ENCODE data around the gene IRS1. TPM values are rescaled to one million over a fixed set of nuclear protein-coding genes. Genes with fewer than 3 reads are reported as not detected.

The IRS1 gene
- total RNA-seq, 1 experiment from 2014 or later: 5.1 TPM

DNA sequence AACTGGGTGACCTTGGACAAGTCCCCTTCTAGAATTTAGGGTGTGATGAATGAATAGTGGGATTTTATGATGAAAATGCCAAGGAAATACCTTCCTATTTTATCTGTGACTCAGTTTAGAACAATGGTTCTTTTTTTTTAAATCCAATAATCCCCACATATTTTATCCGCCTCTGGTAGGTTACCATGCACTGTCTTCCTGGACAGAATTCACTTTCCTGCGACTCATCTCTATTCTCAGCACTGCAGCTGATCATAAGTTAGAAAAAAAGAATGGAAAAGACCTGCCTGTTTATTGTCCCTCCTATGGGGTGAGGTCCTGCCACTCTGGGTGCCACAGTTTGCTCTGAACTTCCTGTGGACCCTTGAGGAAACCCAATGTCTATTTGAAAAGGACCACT, 73.1 kb downstream of the IRS1 start:
- Histone ChIP-seq H3K27me3 (no peaks in the 10 kb centered on the region), H3K4me3 (no peak overlapping the region), H3K36me3 (no peaks in the 10 kb centered on the region), H3K9me3 (no peaks in the 10 kb centered on the region)
- DNase-seq: peak; percentile 12

DNA sequence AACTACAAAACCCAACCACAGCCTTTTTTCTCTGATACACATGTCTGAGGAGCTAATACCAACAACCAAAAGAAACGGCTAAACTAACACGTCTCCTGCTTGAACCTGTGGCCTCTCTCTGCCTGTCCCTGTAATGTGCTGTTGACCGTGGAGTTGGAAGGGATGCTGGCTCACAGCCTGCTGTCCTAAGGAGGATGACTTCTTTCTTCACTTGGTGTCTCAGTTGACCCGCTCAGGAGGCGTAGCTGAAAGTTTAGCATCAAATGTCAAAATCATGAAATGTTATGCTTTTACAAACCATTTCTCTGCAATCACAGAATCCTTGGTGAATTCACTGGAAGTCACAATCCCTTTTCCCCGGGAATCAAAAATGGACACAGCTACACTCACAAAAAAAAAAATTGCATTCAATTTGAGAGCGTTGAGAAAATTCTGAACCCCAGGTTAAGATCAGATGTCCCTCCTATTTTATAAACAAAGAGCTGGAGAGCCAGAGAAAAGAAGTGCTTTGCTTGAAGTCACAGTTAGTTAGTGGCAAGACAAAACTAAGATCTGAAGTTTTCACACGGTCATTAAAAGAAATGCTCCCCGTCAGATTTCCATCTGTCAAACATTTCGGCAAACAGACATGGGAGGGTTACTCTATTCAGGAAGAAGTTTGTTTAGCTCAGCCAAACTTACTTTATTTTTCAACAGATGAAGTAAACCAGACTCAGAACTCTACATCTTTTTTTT, 74.3 kb downstream of the IRS1 start:
- Histone ChIP-seq H3K27me3 (no peaks in the 10 kb centered on the region), H3K4me3 (no peak overlapping the region), H3K36me3 (no peaks in the 10 kb centered on the region), H3K9me3 (no peaks in the 10 kb centered on the region)
- DNase-seq: no peak

DNA sequence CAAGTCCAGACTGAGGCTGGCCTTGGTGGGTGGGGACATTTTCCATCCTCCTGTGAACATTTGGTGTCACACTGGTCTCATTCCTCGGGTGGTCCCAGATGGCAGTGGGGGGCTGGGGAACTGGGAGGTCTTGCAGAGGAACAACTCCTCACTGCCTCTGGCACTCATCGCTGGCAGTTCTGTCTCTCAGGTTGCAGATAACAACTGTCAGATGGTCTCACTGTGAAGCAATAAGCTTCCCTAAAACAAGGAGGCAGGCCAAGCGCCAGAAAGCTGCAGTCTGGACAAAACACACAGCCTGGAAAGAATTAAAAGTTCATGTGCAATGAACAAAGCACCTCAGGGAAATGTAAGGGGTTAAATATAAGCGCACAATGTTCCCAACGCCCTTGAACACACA, 78.1 kb downstream of the IRS1 start:
- H3K4me3 ChIP-seq: no peak overlapping the region
- no peaks in the 10 kb centered on the region for H3K27me3 ChIP-seq
- DNase-seq: no peak
- H3K9me3 ChIP-seq: no peaks in the 10 kb centered on the region
- no peaks in the 10 kb centered on the region for H3K36me3 ChIP-seq

DNA sequence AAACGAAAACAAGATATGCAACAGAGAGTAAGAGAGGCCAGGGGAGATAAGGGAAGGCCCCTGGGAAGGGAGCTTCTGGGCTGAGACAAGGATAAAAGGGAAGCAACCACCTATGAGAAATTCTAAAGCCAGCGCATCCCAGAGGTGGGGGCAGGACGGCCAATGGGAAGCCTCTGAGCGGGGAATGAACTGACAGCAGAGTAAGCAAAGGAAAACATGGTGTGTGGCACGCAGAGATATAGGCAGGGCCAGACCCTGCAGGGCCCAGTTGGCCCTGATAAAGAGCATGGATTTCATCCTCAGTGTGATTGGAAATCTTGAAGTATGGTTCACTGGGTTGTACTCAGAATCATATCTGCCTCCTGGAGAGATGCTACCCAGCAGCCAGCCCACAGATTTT, 78.7 kb downstream of the IRS1 start:
- Histone ChIP-seq H3K4me3 (no peak overlapping the region), H3K36me3 (no peaks in the 10 kb centered on the region), H3K27me3 (no peaks in the 10 kb centered on the region), H3K9me3 (no peaks in the 10 kb centered on the region)
- DNase-seq: no peak

DNA sequence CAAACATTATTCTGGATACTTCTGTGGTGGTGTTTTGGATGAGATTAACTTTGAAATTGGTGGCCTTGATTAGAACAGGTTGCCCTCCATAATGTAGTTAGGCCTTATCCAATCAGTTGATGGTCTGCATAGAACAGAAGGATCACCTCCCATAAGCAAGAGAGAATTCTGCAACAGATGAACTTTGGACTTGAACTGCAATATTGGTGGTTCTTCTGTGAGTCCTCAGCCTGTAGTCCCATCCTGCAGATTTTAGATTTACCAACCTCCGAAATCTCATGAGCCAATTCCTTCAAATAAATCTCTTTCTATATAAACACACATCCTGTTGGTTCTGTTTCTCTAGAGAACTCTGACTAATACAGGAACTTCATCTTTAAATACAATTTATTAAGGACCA, 81.9 kb downstream of the IRS1 start:
- H3K4me3 ChIP-seq: no peak overlapping the region
- no peaks in the 10 kb centered on the region for H3K9me3 ChIP-seq
- no peaks in the 10 kb centered on the region for H3K36me3 ChIP-seq
- DNase-seq: no peak
- no peaks in the 10 kb centered on the region for H3K27me3 ChIP-seq

DNA sequence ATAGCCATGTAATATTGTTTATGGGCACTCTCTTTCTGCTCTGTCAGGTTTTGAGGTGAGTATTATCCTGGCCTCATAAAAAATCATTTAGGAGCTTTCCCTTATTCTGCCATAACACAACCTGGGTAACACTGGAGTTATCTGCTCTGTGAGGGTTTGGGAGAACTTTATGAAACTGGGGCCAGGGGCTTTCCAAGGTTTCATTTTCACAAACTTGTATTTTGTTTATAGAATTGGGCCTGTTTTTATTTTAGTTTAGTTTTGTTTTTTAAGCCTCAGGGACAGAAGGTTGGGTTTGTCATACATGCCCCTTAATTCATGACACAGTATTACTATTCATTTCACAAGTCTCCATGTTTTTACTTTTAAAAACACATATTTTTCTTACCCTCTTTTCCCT, 83.5 kb downstream of the IRS1 start:
- Histone ChIP-seq H3K36me3 (no peaks in the 10 kb centered on the region), H3K9me3 (no peaks in the 10 kb centered on the region), H3K27me3 (no peaks in the 10 kb centered on the region), H3K4me3 (no peak overlapping the region)
- no peak for DNase-seq

DNA sequence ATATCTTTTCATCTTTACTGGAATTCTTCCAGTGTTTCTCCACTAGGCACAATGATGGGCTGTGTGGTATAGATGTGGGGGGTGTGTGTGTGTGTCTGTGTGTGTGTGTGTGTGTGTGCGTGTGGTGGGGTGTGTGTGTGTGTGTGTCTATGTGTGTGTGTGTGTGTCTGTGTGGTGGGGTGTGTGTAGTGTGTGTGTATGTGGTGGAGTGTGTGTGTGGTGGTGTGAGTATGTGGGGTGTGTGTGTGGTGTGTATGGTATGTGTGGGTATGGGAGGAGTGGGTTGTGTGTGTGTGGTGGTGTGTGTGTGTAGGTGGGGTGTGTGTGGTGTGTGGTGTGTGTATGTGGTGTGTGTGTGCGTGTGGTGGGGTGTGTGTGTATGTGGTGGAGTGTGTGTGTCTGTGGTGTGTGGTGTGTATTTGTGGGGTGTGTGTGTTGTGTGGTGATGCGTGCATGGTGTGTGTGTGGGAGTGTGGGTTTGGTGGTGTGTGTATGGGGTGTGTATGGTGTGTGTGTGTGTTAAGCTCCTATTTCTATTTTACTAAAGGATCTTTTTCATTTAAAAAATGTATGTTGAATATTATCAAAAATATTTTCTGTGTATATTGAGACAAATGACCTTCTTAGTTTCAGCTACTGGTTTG, 84.2 kb downstream of the IRS1 start:
- Histone ChIP-seq H3K36me3 (no peaks in the 10 kb centered on the region), H3K4me3 (no peak overlapping the region), H3K27me3 (no peaks in the 10 kb centered on the region), H3K9me3 (no peaks in the 10 kb centered on the region)
- DNase-seq: no peak

DNA sequence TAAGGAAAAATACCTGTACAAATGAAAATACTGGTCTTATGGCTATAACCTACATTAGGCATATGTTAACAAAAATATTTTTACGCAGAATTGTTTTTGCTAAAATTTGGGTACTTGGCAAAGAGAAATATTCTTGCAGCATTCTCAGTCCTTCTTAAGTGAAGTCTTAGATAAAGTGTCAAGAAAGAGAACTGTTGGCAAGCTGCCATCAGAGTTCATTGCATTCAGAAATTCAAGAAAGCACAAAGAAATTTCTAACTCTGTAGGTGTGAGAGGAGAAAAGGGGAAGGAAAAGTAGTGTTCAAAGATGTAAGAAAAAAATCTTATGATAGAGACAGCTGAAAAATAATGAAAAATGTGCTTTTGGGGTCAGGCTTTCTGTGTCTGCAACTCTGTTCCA, 86.7 kb downstream of the IRS1 start:
- H3K9me3 ChIP-seq: no peaks in the 10 kb centered on the region
- H3K27me3 ChIP-seq: no peaks in the 10 kb centered on the region
- H3K4me3 ChIP-seq: no peak overlapping the region
- DNase-seq: no peak
- no peaks in the 10 kb centered on the region for H3K36me3 ChIP-seq

DNA sequence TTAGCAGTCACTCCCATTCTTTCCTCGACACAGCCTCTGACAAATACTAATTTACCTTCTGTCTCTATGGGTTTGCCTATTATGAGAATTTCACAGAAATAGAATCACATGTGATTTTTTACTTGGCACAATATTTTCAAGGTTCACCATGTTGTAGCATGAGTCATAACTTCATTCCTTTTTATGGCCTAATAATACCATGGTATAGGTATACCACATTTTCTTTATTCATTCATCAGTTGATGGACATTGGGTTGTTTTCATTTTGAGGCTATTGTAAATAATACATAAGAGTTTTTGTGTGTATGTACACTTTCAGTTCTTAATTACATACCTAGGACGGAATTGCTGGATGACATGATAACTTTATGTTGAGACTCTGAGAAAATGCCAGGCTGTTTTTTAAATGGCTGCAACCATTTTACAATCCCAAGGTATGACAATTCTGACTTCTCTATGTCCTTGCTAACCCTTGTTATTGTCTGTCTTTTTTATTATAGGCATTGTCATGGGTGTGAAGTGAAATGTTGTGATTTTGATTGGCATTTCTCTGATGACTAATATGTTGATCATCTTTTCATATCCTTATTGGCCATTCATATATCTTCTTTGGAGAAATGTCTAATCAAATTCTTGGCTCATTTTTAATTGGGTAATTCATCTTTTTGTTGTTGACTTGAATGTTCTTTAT, 87.9 kb downstream of the IRS1 start:
- Histone ChIP-seq H3K9me3 (no peaks in the 10 kb centered on the region), H3K36me3 (no peaks in the 10 kb centered on the region), H3K4me3 (no peak overlapping the region), H3K27me3 (no peaks in the 10 kb centered on the region)
- no peak for DNase-seq

DNA sequence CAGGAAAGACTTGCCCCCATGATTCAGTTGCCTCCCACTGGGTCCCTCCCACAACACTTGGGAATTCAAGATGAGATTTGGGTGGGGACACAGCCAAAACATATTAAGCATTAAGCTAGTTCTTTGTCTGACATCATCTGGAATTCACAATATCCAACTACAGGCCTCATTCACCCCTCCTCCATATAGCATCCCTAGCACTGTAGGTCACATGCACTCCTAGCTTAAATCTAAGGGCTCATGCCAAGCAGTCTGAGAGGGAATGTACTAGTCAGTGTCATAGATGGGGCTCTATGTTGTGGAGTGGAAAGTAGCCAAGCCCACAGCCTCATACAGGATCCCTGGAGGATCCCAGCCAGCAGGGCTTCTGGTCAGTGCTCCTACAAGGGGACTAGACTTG, 92.1 kb downstream of the IRS1 start:
- Histone ChIP-seq H3K36me3 (no peaks in the 10 kb centered on the region), H3K4me3 (no peak overlapping the region), H3K9me3 (no peaks in the 10 kb centered on the region), H3K27me3 (no peaks in the 10 kb centered on the region)
- DNase-seq: no peak

DNA sequence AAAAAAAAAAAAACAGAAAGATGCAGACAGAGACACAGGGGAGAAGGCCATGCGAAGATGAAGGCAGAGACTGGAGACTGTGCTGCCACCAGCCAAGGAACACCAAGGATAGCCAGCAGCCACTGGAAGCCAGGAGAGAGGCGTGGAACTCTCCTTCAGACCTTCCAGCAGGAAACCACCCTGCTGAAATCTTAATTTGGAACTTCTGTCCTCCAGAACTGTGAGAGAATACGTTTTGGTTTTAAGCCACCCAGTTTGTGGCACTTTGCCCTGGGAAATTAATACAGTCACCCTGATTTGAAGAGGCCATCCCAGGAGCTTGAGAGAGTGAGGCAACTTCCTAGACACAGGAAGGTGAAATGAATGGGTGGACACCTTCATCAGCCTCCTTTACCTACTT, 93.7 kb downstream of the IRS1 start:
- no peak overlapping the region for H3K4me3 ChIP-seq
- DNase-seq: no peak
- H3K36me3 ChIP-seq: no peaks in the 10 kb centered on the region
- H3K9me3 ChIP-seq: no peaks in the 10 kb centered on the region
- H3K27me3 ChIP-seq: no peaks in the 10 kb centered on the region

DNA sequence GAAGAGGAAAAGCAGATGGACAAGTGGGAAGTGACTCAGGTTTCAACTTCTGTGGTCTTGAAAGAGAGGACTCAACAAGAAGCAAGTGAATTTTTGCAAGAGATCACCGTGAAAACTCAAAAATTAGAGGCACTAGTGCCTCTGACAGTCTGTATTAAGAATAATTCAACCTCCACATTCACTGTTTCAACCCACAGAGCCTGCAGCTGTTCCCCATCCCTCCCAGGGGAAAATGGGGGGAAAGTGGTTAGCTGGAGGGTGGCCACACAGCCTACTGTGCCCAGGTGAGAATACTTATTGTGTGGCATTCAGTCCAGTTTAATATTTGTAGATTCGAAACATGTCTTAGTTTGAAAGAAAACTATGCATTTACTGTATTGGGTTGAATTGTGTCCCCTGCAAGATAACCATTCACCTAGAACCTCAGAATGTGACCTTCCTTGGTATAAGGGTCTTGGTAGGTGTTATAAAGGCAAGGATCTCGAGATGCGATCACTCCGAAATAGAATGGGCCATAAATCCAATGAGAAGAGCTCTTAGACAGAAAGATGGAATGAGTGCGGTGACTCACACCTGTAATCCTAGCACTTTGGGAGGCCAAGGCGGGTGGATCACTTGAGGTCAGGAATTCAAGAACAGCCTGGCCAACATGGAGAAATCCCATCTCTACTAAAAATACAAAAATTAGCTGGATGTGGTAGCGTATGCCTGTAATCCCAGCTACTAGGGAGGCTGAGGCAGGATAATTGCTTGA, 94.3 kb downstream of the IRS1 start:
- no peak for DNase-seq
- H3K36me3 ChIP-seq: no peaks in the 10 kb centered on the region
- H3K4me3 ChIP-seq: no peak overlapping the region
- H3K27me3 ChIP-seq: no peaks in the 10 kb centered on the region
- H3K9me3 ChIP-seq: no peaks in the 10 kb centered on the region

DNA sequence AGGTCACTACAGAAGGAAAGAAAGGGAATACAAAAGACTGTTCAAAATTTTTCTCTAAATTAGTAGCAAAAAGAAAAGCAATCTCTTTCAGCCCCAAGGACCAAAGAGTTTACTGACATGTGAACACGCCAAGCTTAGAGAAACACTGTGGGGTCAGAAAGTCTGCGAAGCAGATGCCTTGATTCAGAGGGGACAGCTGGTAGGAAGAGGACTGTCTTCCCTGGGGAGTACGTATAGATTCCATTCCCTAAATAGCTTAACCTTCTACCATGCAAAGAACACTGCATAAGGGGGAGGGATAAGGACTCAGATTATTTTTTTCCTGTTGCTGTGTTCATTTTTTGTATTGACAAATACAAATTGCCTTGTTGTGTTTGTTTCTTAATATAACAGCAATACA, 96.1 kb downstream of the IRS1 start:
- no peaks in the 10 kb centered on the region for H3K27me3 ChIP-seq
- H3K4me3 ChIP-seq: no peak overlapping the region
- no peaks in the 10 kb centered on the region for H3K9me3 ChIP-seq
- no peak for DNase-seq
- no peaks in the 10 kb centered on the region for H3K36me3 ChIP-seq

DNA sequence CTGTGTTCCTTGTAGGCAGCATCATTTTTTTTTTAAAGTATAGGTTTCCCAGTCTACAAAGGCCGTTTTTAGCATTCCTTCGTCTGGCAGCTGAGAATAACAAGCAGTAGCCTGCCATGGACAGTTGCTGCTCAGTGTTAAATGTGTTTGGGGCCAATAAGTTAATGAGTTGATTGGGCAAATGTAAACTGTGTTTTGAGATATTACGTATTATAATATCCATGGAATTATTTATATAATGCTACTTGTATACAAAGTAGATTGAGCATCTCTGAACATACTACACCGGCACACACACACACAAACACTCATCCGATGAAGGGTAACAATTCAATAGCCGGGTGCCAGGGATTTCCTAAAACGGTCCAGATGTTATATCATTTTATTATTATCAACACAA, 97.2 kb downstream of the IRS1 start:
- H3K4me3 ChIP-seq: no peak overlapping the region
- no peaks in the 10 kb centered on the region for H3K36me3 ChIP-seq
- no peaks in the 10 kb centered on the region for H3K9me3 ChIP-seq
- H3K27me3 ChIP-seq: no peaks in the 10 kb centered on the region
- DNase-seq: no peak

DNA sequence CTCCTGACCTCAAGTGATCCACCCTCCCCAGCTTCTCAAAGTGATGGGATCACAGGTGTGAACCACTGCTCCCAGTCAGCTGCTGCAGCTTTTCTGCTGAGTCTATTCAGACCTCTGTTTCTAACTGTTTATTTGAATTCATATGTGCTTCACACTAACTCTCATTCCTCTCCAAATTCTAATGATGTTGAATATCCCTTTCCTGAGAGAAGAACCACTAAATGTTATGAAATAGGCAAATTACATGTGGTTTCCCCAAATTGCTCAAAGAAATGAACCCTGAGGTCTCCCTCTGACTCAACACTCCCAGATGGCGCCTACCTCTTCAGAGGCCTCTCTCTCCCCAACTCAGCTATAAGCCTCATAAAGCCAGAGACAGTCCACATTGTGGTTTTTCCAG, 98.6 kb downstream of the IRS1 start:
- Histone ChIP-seq H3K27me3 (no peaks in the 10 kb centered on the region), H3K9me3 (no peaks in the 10 kb centered on the region), H3K4me3 (no peak overlapping the region), H3K36me3 (no peaks in the 10 kb centered on the region)
- no peak for DNase-seq

DNA sequence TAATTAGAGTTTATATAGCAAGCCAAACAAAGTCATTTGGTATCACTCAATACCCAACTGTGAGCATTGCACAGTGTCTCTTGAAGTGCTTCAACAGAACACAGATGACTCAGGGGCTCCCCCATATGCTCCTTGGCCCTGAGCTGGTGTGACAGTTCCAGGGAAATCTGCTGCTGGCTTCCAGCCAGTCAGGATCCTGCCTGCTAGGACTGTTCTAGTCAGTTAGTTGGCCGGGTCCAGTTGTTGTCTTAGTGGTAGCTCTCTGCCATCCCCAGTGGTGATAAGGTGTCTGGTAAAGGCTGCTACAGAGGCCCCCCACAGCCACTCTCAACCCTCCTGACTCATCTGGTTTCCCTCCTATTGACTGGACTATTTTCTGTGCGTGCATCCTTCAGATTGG, 100.3 kb downstream of the IRS1 start:
- H3K9me3 ChIP-seq: no peaks in the 10 kb centered on the region
- H3K27me3 ChIP-seq: no peaks in the 10 kb centered on the region
- no peaks in the 10 kb centered on the region for H3K36me3 ChIP-seq
- DNase-seq: peak; percentile 59
- H3K4me3 ChIP-seq: no peak overlapping the region

DNA sequence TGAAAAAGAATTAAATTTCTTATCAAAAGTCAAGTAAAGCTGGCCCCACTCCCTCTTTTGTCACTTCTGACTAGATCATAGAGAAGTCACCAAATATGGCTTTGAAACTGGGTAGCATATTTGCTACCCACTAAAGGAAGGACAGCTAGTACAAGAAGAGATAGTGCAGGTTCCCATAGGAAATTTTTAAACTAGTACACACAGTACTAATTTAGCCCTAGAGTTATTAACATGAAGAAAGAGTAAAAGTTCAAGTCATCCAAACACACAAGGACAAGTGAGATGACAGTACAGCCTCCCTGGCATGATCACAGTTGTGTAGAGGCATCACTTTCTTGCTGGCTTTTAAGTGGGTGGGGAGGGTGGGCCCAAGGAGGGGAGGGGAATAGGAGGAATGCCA, 100.9 kb downstream of the IRS1 start:
- no peak overlapping the region for H3K4me3 ChIP-seq
- H3K9me3 ChIP-seq: no peaks in the 10 kb centered on the region
- H3K36me3 ChIP-seq: no peaks in the 10 kb centered on the region
- DNase-seq: no peak
- H3K27me3 ChIP-seq: no peaks in the 10 kb centered on the region
